ENCODE results near the gene KCNJ14.

The KCNJ14 gene

GRCh38 chr19:48474084-48474592, 18.8 kb downstream of the KCNJ14 start:
- TF ChIP-seq EP300 (IDR thresholded peaks at IDR 0.05; ENCODE audit: borderline replicate concordance) = no peak

- TF ChIP-seq TEAD4 (IDR thresholded peaks at IDR 0.05) (no peak), MAX (IDR thresholded peaks at IDR 0.05) (no peak), REST (IDR thresholded peaks at IDR 0.05; ENCODE audit: low read depth) (no peak), USF1 (IDR thresholded peaks at IDR 0.05) (no peak), TCF12 (IDR thresholded peaks at IDR 0.05; ENCODE audit: low read depth) (no peak), RAD21 (IDR thresholded peaks at IDR 0.05; ENCODE audit: low read depth) (no peak), FOXM1 (IDR thresholded peaks at IDR 0.05; ENCODE audit: borderline replicate concordance, low read depth) (no peak), EP300 (IDR thresholded peaks at IDR 0.05; ENCODE audit: borderline replicate concordance) (no peak), ZBTB7A (IDR thresholded peaks at IDR 0.05; ENCODE audit: low read depth) (no peak), TAF1 (IDR thresholded peaks at IDR 0.05; ENCODE audit: low read depth) (no peak), CEBPB (IDR thresholded peaks at IDR 0.05) (no peak), EGR1 (IDR thresholded peaks at IDR 0.05) (no peak), NFIC (IDR thresholded peaks at IDR 0.05) (no peak), CREB1 (IDR thresholded peaks at IDR 0.05; ENCODE audit: low read depth) (no peak), YY1 (IDR thresholded peaks at IDR 0.05; ENCODE audit: low read depth) (no peak)
Measured at GRCh38 chr19:48475369-48476068, 20.1 kb downstream of the KCNJ14 start.

- TF ChIP-seq TEAD4 (IDR thresholded peaks at IDR 0.05) (no peak), CREB1 (IDR thresholded peaks at IDR 0.05; ENCODE audit: low read depth) (no peak), REST (IDR thresholded peaks at IDR 0.05; ENCODE audit: low read depth) (no peak), EGR1 (IDR thresholded peaks at IDR 0.05) (no peak), CEBPB (IDR thresholded peaks at IDR 0.05) (no peak), EP300 (IDR thresholded peaks at IDR 0.05; ENCODE audit: borderline replicate concordance) (no peak), NFIC (IDR thresholded peaks at IDR 0.05) (no peak), MAX (IDR thresholded peaks at IDR 0.05) (no peak), ZBTB7A (IDR thresholded peaks at IDR 0.05; ENCODE audit: low read depth) (no peak), FOXM1 (IDR thresholded peaks at IDR 0.05; ENCODE audit: borderline replicate concordance, low read depth) (no peak), USF1 (IDR thresholded peaks at IDR 0.05) (no peak)
Measured at GRCh38 chr19:48476176-48476575, 20.8 kb downstream of the KCNJ14 start.

- TF ChIP-seq MAX (IDR thresholded peaks at IDR 0.05) = no peak
Measured at GRCh38 chr19:48477067-48477685, 21.8 kb downstream of the KCNJ14 start.

- TF ChIP-seq ZBTB7A (IDR thresholded peaks at IDR 0.05; ENCODE audit: low read depth) (no peak), CEBPB (IDR thresholded peaks at IDR 0.05) (no peak), YY1 (IDR thresholded peaks at IDR 0.05; ENCODE audit: low read depth) (no peak), NFIC (IDR thresholded peaks at IDR 0.05) (no peak), MAX (IDR thresholded peaks at IDR 0.05) (no peak), FOXM1 (IDR thresholded peaks at IDR 0.05; ENCODE audit: borderline replicate concordance, low read depth) (no peak), TAF1 (IDR thresholded peaks at IDR 0.05; ENCODE audit: low read depth) (no peak), CREB1 (IDR thresholded peaks at IDR 0.05; ENCODE audit: low read depth) (no peak), RAD21 (IDR thresholded peaks at IDR 0.05; ENCODE audit: low read depth) (no peak), TCF12 (IDR thresholded peaks at IDR 0.05; ENCODE audit: low read depth) (no peak), EGR1 (IDR thresholded peaks at IDR 0.05) (no peak)
Measured at GRCh38 chr19:48477698-48478338, 22.4 kb downstream of the KCNJ14 start.
